DMS153 (cell line): Measurements from ENCODE around the gene TMPRSS7.

Experiments used
- DNase-seq: peaks from one replicate; lab custom pipeline; 2025; lab: John Stamatoyannopoulos, UW

The TMPRSS7 gene, protein sequence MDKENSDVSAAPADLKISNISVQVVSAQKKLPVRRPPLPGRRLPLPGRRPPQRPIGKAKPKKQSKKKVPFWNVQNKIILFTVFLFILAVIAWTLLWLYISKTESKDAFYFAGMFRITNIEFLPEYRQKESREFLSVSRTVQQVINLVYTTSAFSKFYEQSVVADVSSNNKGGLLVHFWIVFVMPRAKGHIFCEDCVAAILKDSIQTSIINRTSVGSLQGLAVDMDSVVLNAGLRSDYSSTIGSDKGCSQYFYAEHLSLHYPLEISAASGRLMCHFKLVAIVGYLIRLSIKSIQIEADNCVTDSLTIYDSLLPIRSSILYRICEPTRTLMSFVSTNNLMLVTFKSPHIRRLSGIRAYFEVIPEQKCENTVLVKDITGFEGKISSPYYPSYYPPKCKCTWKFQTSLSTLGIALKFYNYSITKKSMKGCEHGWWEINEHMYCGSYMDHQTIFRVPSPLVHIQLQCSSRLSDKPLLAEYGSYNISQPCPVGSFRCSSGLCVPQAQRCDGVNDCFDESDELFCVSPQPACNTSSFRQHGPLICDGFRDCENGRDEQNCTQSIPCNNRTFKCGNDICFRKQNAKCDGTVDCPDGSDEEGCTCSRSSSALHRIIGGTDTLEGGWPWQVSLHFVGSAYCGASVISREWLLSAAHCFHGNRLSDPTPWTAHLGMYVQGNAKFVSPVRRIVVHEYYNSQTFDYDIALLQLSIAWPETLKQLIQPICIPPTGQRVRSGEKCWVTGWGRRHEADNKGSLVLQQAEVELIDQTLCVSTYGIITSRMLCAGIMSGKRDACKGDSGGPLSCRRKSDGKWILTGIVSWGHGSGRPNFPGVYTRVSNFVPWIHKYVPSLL

DNA sequence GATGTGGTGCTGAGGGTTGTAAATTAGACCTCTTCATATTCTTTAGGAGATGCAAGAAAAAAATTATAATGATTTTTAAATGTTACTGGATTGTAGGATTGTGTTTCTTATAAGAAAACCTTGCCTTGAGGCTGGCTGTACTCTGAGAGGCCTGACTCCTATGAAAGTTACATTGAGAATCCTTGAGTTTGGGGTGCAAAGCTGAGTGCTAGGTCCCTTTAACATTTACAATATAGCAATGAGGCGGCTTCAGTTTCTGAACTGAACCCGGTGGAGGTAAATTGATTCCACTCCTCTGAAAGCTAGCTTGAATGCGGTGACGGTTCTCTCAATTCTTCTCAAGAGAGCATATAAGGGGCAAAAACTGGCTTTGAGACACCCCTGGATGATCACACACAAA, at the start of gene TMPRSS7:
Gene TMPRSS7, plus strand, starts transcription at position 301 of the 400 bp plus-strand sequence. CDS start 110 bp downstream, outside the sequence.
- no peak for DNase-seq

DNA sequence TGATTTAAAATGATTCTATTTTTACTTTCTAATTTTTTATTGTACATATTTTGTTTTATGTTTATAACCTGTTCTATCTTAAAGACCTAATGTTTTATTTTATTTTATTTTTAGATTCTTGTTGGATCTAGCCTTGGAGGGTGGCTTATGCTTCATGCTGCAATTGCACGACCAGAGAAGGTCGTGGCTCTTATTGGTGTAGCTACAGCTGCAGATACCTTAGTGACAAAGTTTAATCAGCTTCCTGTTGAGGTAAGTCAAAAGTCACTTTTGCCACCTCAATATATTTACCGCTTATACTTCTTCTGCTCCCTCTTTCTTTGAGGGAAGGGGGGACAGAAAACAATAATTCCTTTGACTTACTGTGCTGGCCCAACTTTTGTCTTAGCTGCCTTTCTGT, 47.7 kb upstream of the TMPRSS7 start:
- DNase-seq, result no peak

DNA sequence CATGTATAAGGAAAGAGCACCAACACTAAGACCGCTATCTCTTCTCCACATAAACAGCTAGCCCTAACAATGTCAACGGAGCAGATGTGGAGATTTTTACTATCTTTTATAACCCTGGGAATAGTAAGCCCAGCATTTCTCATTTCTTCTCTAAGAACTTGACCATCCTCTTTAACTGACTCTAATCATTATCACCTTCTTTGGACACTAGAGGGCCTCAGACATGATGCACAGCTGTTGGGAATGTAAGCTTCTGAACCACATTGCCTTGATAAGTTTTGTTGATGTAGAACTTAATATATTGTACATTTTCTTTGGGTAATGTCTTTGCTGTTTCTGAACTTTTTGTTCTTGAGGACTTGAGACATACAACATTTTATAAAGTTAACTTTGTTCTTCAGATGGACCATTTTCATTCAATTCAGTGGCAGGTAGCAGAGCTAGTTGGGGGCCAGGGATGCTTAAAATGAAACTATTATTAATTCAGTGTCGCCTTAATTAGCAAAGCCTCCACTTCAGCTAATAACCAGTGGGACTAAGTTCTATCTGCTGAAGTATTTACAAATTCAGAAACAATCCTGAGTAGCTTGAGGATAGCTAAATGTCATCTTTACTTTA, 45.4 kb upstream of the TMPRSS7 start:
- peak; percentile 37 for DNase-seq

DNA sequence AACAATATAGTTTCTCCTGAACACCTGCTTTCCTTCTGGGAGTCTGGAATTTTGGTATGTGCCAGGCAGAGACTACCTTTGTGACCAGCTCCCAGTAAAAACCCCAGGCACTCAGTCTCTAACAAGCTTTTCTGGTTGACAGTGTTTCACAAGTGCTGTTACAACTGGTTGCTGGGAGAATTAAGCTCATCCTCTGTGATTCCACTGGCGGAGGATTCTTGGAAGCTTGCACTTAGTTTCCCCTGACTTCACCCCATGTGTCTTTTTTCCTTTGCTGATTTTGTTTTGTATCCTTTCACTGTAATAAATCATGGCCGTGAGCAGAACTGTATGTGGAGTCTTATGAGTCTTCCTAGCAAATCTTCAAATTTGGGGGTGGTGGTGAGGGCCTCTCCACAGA, 41.5 kb upstream of the TMPRSS7 start:
- no peak for DNase-seq

DNA sequence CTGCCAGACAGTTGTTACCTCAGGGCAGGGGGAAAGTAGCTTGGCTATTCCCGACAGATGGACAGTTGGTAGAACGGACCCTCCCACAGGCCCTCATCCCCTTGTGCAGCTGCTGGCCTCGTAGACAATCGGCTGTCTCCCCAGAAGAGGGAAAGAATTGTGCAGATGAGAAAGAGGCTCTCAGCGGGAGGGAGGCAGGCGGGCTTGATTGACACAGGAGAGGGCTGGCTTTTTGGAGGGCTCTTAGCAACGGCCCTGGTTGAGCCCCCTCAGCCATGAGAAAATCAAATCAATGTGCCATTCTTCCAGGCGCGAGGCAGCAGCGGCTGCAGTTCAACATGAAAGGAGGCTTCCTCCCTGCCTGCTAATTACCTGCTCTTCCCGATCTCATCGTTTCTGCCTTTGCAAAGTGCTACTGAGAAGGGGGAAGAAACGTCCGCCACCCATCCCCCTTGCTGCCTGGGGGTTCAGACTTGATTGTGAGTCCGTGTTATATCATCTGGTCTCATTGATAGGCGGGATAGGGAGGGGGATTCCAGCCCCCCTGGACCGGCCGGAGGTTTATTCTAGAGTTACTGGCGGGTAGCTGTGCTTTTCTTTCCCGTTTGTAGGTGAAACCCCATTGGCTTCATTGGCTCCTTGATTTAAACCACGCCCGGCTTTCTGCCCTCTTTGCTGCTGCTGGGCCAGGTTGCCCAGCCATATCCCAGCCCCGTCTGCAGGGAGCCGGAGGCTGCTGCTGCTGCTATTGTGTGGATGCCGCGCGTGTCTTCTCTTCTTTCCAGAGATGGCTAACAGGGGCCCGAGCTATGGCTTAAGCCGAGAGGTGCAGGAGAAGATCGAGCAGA, 35.7 kb upstream of the TMPRSS7 start, which contains the start of gene TAGLN3:
Gene TAGLN3, plus strand, starts transcription at position 287 of the 848 bp plus-strand sequence. Its CDS starts 501 bp downstream, at position 788.
- DNase-seq, result peak; percentile 71

DNA sequence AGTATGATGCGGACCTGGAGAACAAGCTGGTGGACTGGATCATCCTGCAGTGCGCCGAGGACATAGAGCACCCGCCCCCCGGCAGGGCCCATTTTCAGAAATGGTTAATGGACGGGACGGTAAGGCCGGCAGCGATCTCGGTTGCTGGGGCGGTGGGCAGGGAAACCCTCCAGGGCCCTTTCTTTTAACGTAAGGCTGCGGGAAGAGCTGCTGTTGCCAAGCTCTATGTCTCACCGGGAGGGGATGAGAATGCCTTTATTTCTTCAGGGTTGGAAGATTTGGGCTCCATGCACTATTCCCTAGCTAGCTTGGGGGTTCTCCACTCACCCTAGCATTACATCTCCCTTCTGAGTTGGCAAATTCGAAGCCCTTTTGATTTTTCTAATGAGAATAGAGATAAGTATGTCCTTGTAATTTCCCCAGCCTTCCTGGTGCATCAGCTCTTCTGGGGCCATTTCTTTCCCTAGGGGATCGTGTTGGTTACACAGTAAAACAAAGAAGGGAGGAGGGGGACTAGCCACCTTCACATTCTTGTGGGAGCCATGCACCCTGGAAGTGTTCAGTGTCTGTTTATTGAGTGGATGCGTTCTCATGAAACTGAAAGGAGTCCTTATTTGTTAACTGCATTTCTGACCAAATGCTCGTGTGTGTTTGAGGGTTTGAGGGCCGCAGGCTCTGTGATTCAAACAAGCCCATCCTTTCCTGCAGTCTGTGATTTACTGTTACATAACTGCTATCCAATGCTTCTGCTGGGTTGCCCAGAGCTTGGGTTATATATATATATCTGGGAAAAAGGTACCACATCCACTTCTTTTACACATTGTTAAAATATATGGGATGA, 34.8 kb upstream of the TMPRSS7 start:
- no peak for DNase-seq

DNA sequence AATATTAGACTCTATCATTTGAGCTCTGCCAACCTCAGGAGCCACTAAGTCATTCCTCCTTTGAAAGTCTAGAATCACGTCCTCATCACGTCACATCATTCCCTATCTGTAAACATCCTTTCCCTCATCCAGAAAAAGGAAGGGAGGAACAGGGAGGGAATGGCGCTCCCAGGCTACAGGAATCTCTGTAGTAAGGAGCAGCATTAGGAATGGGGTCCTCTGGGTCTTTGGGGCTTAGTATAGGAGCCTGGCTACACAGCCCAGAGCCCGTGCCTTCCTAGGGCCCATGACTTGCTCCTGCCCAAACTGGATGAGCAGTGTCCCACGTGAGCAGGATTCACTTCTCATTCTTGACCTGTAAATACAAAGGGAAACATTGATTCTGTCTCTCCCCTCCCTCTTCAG, 34.2 kb upstream of the TMPRSS7 start:
- DNase-seq, result no peak

DNA sequence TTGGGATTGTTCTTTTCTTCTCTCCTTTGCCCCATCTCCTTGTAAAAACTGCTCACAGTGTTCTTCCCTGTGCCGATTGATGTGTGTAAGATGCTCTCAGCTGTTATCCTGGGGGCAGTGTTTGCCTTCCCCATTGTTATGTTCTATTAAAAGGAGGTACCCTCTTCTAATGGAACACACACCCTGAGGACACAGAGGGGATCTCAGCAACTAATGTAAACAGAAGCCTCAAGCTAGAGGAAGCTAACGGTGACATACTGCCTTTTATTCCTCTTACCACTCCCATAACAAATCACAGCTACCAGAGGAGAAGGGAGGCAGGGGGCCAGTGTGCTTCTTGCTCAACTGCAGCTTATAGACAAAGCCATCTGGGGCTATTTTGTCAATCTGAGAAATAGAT, 33.6 kb upstream of the TMPRSS7 start:
- no peak for DNase-seq

DNA sequence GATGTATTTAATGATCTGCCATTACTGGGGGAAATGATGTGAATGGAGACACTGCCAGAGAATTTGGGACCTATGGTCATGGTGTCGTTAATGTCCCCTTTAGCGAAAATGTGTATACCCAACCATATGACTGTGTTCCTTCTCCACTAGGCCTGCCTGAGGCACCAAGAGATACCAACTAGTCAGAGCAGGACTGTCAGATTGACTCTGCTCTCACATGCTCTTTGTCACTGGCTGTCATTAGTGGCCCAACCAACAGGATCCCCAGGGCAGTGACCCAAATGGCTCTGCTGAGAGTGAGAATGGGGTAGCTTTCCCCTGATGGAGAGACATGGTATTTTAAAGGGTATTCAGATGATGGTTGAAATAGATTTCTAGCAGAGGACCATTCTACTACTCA, 33.0 kb upstream of the TMPRSS7 start:
- no peak for DNase-seq

DNA sequence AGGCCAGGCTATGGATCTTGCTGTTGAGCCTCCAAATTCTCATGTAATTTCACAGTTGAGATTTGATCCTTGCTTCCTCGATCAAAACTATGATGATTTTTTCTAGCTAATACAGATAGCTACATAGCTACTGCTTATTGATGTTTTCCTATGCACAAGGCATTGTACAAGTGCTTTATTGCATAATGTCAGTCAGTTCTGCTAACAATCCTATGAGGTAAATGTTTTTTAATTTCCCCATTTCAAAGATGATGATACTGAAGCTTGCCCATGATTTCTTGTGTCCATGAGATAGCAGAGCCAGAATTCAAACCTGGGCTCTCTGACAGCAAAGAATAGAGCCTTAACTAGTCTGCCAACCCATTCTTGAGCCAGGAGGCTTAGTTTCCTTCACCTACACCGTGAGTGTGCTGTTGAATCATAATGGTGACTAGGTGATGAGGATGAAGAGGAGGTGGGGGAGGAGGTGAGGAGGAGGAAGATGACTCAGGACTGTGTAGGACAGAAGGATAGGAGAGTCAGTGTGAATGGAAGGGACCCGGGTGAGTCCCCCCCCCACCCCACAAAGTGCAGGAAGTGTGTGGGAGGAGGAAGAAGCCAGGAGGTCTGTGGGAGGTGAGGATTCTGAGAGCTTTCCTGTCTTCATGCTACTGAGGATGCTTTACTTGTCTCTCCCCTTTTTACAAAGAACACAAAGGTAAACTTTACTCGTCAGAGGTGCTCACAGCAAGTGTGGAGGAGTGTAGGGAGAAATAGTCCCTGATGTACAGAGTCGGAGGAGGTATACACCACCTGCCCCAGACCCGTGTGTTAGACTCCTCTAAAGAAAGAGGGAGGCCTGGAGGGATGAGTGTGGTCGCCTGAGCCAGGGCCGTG, 32.2 kb upstream of the TMPRSS7 start:
- no peak for DNase-seq

DNA sequence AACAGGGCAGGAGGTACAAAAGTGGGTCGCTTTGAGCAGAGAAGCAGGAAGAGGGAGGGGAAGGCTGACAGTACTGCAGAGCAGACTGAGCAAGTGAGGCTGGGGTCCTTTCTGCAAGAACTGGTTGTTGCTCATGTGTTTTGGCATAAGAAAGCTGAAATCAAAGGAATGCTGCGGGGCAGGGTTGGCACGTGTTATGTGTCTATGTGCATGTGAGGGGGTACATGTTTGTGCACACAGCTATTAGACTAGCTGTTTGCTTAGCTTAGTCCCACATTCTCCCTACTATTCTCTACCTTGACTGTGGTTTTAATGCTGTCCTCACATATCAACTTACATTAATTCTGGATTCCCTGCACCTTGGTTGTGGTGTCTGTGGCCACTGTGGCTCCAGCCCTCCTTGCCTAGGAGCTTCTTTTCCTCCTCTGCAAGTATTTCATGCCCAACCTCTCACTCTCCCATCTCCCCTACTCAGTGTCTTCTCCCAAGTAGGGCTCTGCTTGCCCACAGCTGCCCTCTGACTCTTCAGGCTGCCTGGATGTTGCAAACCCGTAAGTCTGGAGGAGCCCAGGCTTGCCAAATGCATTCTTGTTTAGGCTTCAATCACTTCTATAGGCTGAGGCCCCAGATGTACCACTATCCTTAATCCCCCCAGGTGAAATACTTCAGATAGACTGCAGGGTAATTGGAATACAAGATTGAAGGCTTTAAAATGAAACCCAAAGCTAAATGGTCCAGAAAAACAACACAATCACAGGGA, 31.0 kb upstream of the TMPRSS7 start:
- DNase-seq, result no peak

DNA sequence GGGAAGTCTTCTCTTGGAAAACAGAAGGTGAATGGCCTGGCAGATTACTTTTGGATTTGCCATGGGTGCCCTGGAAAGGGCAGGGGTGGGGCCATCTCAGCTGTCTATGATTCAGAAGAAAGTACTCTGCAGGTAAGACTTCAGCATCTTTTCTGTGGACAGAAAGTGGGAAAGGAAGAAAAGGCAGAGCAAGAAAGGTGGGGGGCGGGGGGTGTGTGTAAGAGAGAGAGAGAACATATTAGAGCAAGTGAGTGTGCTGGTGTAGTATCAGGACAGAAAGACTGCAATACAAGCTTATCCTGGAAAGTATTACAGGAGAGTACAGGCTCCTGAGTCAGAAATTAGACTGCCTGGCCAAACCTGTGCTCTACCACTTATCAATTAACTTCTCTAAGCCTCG, 30.3 kb upstream of the TMPRSS7 start:
- no peak for DNase-seq

DNA sequence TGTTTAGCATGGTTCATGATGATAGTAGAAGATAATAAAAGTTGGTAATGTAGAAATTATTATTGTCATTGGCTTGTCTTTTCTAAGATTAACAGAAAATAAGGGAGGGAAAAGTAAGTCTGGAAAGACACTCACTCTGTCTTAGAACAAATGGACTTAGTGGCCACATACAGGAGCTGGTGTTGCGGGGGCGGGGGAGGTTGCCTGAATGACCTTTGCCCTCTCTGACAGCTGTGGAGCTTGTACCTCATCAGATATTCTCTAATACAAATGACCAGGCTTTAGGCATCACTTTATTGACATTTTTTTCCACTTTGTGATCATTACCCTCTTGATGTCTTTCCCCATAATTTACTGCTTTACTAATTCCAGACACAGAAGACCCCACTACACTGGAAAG, 29.9 kb upstream of the TMPRSS7 start:
- DNase-seq, result no peak

DNA sequence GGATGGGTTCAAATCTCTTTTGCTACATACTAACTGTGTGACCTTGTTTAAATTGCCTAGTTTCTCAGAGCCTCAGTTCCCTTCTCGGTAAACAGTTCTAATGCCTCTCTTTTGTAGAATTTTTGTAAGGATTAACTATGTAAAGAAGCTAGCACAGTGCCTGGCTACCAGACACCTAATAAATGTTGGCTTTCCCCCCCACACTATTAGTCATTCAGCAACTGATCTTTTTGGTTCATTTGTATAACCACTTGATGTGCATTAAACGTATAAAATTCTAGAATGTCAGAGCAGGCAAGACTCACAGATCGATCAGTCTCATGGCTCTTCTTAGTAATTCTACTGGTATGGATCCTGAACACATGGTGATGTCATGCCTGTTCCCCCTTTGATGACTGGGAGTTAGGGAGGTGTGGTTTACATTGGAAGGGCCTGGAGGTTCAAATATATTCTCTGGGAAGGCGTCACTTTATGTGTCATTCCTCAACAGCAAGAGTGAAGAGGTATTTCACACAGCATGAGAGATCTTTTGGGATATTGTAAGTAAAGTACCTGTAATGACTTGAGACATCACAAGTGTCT, 29.4 kb upstream of the TMPRSS7 start:
- no peak for DNase-seq

DNA sequence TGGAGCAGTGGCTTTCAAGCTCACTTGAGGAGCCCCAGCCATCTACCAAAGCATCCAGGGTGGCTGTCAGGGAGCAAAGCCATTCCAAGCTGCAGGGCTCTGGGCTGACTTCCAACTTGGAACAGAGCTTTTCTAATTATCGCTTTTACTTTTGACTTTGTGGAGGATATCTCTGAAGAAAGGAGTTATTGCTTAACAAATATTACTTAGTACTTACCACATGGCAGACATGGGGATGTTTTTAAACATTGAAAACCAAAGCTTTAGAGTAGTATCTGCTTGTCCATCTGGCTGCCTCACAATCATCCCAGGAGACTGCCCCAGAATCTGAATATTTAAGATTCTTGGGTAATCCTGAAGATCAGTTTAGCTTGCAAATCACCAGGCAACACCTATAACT, 26.9 kb upstream of the TMPRSS7 start:
- DNase-seq, result no peak

DNA sequence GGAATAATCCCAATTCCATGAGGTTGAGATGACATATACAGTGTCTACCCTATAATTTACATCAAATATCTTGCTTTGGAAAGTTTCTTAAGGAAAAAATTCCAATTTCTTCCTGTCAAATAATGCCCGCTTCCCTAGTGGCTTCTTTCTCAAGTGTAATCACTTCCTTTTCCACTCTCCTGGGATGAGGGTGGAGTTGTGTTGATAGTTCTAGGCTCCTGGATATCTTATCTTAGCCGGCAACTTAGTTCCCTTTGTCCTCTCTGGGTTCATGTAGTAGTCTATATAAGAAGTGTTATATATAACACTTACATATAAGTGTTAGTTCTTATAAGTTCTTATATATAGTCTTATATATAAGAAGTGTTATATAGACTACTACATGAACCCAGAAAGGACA, 24.9 kb upstream of the TMPRSS7 start:
- DNase-seq, result no peak

DNA sequence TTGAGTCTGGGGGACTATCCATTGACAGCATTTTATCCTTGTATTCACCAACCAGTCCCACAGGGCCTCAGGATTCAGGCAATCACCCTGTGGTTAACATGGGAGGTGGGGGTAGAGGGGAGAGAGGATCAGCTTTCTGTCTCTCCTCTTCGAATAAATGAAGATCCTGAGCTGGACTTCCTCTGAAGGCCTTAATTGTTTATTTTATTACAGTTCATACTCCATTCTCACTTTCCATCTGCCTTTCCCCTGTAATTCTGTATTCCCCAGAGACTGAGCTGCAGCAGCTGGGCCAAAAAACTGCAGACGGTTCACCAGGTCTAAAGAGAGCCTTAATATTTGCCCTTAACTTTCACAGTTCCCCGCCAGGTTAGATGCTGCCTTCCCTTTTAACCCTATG, 23.9 kb upstream of the TMPRSS7 start:
- peak; percentile 58 for DNase-seq

DNA sequence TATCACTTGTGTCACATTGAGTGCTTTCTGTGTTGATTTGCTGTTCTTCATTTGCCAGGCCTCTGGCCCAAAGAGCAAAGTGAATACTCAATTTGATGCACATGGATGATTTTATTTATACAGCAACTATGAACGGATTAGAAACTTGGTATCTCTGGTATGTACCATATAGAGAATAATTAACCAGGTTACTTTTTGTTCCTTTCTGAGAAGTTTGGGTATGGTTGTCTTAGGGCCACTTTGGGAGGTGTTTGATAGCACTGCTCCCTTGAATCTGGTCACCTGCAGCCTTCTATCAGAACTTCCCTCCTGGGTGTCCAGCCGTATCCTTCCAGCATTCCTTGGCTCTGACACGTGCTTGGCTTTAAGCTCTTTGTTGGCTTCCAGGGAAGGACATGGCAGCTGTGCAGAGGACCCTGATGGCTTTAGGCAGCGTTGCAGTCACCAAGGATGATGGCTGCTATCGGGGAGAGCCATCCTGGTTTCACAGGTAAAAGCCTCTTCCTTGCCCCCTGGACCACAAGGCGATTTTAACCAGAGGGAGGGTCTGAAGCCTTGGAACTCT, 23.1 kb upstream of the TMPRSS7 start:
- no peak for DNase-seq
